ENCODE measurements around the gene RALGAPA2. TPM values are rescaled to one million over a fixed set of nuclear protein-coding genes. Genes with fewer than 3 reads are reported as not detected.

RALGAPA2 gene
- total RNA-seq, 1 donor from 2014 or later: 30.3 TPM

DNA sequence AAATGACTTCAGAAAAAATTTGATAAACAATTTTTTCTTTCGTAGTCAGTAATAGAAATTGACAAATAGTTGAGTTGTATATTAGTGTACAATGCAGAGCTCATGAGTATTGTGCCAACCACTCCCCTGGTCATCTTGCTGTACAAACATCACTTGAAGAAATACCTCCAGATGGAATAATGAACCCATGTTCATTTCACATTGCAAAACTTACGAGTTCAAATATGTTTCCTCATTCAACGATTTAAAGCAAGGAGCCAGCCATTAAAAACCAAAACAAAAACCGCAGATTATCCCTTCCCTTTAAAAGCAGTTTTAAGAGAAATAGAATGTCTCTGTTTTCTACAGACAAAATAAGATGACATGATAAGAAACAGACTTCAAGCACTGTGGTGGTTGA lies 62.5 kb downstream of the RALGAPA2 start:
- TF ChIP-seq, protein P1, sequence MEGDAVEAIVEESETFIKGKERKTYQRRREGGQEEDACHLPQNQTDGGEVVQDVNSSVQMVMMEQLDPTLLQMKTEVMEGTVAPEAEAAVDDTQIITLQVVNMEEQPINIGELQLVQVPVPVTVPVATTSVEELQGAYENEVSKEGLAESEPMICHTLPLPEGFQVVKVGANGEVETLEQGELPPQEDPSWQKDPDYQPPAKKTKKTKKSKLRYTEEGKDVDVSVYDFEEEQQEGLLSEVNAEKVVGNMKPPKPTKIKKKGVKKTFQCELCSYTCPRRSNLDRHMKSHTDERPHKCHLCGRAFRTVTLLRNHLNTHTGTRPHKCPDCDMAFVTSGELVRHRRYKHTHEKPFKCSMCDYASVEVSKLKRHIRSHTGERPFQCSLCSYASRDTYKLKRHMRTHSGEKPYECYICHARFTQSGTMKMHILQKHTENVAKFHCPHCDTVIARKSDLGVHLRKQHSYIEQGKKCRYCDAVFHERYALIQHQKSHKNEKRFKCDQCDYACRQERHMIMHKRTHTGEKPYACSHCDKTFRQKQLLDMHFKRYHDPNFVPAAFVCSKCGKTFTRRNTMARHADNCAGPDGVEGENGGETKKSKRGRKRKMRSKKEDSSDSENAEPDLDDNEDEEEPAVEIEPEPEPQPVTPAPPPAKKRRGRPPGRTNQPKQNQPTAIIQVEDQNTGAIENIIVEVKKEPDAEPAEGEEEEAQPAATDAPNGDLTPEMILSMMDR (IDR thresholded peaks at IDR 0.05; ENCODE audit: unreplicated experiment): no peak
- peaks cover 5% of the 10 kb centered on the region for H3K4me1 Mint-ChIP-seq (ENCODE audit: unreplicated experiment)
- no peaks in the 10 kb centered on the region for H3K27me3 Mint-ChIP-seq (ENCODE audit: unreplicated experiment)
- no peak for DNase-seq (ENCODE audit: low spot score)
- H3K36me3 Mint-ChIP-seq (ENCODE audit: low read depth, unreplicated experiment): no peaks in the 10 kb centered on the region
- H3K27ac Mint-ChIP-seq (ENCODE audit: unreplicated experiment): no peak overlapping the region
- no peaks in the 10 kb centered on the region for H3K9me3 Mint-ChIP-seq (ENCODE audit: unreplicated experiment)
- H3K4me3 Mint-ChIP-seq (ENCODE audit: unreplicated experiment): no peak overlapping the region

DNA sequence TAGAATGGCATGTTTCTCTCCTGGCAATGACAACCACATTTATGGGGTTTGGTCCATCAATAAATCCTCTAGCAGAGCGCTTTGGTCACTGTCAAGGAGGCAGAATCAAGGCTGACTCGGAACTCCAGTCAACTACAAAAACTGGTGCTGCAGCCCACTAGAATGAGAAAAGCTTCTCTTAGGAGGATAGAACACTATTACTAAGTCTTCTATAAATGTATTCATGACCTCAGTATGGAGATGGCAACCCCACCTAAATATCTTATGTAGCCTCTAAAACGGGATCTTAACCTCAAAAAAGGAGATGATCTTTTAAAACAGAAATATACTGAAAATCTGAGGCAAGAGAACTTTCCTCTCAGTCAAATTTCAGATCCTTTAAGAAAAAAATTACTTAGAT lies 68.5 kb downstream of the RALGAPA2 start:
- DNase-seq (ENCODE audit: low spot score): no peak
- Mint-ChIP-seq H3K9me3 (ENCODE audit: unreplicated experiment) (no peaks in the 10 kb centered on the region), H3K27ac (ENCODE audit: unreplicated experiment) (no peak overlapping the region), H3K36me3 (ENCODE audit: low read depth, unreplicated experiment) (no peaks in the 10 kb centered on the region), H3K4me3 (ENCODE audit: unreplicated experiment) (no peak overlapping the region), H3K4me1 (ENCODE audit: unreplicated experiment) (peaks cover 5% of the 10 kb centered on the region), H3K27me3 (ENCODE audit: unreplicated experiment) (no peaks in the 10 kb centered on the region)
- TF ChIP-seq, protein P1 (IDR thresholded peaks at IDR 0.05; ENCODE audit: unreplicated experiment): no peak

DNA sequence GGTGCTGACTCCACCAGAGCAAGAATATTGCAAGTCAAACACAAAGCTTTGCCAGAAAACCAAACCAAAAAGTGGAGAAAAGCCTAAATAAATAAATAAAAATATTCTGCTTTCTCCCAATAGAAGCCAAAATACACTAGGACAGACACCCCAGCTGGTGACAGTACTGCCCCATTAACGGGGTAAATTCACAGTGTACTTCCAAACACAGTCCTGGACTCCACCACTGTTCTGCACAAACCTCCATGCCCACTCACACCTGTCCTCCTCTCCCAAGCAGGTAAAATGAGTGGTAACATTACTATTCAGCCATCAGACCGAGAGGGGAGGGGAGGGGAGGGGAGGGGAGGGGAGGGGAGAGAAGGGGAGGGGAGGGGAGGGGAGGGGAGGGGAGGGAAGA lies 70.7 kb downstream of the RALGAPA2 start:
- no peaks in the 10 kb centered on the region for H3K36me3 Mint-ChIP-seq (ENCODE audit: low read depth, unreplicated experiment)
- H3K27ac Mint-ChIP-seq (ENCODE audit: unreplicated experiment): no peak overlapping the region
- TF ChIP-seq, protein P1 (IDR thresholded peaks at IDR 0.05; ENCODE audit: unreplicated experiment): no peak
- H3K4me1 Mint-ChIP-seq (ENCODE audit: unreplicated experiment): no peaks in the 10 kb centered on the region
- H3K4me3 Mint-ChIP-seq (ENCODE audit: unreplicated experiment): no peak overlapping the region
- DNase-seq (ENCODE audit: low spot score): no peak
- no peaks in the 10 kb centered on the region for H3K27me3 Mint-ChIP-seq (ENCODE audit: unreplicated experiment)
- no peaks in the 10 kb centered on the region for H3K9me3 Mint-ChIP-seq (ENCODE audit: unreplicated experiment)

DNA sequence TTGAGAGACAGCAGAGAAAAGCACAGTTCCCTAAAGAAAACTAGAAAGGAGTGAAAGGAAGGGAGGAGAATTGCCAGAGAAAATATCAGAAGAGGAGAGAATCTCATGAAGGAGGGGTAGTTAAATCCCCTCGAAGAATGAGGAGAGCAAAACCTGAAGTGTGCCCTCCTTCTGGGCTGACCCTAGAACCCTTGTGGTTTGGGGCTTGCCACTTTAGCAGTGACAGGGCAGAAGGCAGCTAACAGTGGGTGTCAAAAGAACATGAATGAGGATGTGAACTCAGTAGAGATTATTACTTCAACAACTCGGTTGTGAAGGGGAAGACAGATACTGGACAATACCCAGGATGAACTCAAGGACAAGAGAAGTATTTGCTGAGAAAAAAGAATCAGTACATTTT lies 73.6 kb downstream of the RALGAPA2 start:
- no peaks in the 10 kb centered on the region for H3K9me3 Mint-ChIP-seq (ENCODE audit: unreplicated experiment)
- no peaks in the 10 kb centered on the region for H3K27me3 Mint-ChIP-seq (ENCODE audit: unreplicated experiment)
- TF ChIP-seq, protein P1 (IDR thresholded peaks at IDR 0.05; ENCODE audit: unreplicated experiment): no peak
- no peak for DNase-seq (ENCODE audit: low spot score)
- no peak overlapping the region for H3K4me3 Mint-ChIP-seq (ENCODE audit: unreplicated experiment)
- H3K36me3 Mint-ChIP-seq (ENCODE audit: low read depth, unreplicated experiment): no peaks in the 10 kb centered on the region
- H3K27ac Mint-ChIP-seq (ENCODE audit: unreplicated experiment): no peak overlapping the region
- H3K4me1 Mint-ChIP-seq (ENCODE audit: unreplicated experiment): no peaks in the 10 kb centered on the region

DNA sequence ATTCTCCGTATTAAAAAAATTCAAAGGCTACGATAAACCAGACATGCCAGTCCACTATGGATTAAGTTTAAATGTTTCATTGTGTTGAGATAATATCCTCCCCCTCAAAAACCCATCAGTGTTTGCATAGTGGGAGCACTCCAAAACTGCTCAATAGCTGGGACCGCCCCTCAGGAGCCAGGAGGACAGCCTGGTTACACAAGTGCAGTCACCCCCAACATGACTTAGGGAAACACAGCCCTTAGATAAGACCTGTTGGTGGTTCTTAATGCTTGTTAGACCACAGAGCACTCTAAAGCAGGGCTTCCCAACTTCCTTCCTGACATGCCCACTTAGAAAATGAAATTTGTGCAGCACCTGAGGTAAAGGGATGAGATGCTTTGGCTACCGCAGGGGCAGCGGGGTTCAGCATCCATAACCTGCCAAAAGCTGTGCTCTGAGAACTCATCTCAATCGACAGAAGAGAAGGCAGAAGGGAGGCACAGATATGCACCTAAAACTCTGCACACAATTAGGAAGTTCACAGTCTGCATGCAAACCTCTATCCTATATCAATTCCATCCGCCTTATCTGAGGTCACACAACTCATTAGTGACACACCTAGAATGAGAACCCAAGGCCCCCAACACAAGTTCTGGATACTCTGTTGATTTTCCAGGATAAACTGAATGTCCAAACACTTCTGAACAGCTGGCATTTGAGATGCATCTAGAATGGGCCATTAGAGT lies 74.3 kb downstream of the RALGAPA2 start:
- Mint-ChIP-seq H3K36me3 (ENCODE audit: low read depth, unreplicated experiment) (no peaks in the 10 kb centered on the region), H3K27me3 (ENCODE audit: unreplicated experiment) (no peaks in the 10 kb centered on the region), H3K9me3 (ENCODE audit: unreplicated experiment) (no peaks in the 10 kb centered on the region), H3K27ac (ENCODE audit: unreplicated experiment) (no peak overlapping the region), H3K4me1 (ENCODE audit: unreplicated experiment) (no peaks in the 10 kb centered on the region), H3K4me3 (ENCODE audit: unreplicated experiment) (no peak overlapping the region)
- TF ChIP-seq, protein P1 (IDR thresholded peaks at IDR 0.05; ENCODE audit: unreplicated experiment): no peak
- no peak for DNase-seq (ENCODE audit: low spot score)
